ENCODE data around the gene FDXR.

The FDXR gene

DNA sequence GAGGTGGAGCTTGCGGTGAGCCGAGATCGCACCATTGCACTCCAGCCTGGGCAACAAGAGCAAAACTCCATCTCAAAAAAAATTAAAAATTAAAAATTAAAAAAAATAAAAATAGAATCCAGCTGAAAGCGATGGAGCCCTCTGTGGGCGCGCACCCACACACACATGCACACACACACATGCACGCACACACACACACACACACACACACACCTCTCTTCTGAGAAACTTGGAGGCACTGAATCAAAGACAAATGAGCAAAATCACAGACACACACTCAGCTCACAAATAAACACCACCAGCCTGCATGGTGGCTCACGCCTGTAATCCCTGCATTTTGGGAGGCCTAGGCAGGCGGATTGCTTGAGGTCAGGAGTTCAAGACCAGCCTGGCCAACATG is 30.2 kb upstream of the FDXR start:
- DNase-seq = no peak
- Histone ChIP-seq H3K27ac (no peak overlapping the region), H3K9me3 (ENCODE audit: severe bottlenecking) (no peaks in the 10 kb centered on the region), H3K4me3 (ENCODE audit: low read depth, low read length) (no peak overlapping the region), H3K36me3 (no peaks in the 10 kb centered on the region), H3K27me3 (ENCODE audit: insufficient read depth, low read depth, severe bottlenecking) (no peaks in the 10 kb centered on the region)
- TF ChIP-seq, protein P1, sequence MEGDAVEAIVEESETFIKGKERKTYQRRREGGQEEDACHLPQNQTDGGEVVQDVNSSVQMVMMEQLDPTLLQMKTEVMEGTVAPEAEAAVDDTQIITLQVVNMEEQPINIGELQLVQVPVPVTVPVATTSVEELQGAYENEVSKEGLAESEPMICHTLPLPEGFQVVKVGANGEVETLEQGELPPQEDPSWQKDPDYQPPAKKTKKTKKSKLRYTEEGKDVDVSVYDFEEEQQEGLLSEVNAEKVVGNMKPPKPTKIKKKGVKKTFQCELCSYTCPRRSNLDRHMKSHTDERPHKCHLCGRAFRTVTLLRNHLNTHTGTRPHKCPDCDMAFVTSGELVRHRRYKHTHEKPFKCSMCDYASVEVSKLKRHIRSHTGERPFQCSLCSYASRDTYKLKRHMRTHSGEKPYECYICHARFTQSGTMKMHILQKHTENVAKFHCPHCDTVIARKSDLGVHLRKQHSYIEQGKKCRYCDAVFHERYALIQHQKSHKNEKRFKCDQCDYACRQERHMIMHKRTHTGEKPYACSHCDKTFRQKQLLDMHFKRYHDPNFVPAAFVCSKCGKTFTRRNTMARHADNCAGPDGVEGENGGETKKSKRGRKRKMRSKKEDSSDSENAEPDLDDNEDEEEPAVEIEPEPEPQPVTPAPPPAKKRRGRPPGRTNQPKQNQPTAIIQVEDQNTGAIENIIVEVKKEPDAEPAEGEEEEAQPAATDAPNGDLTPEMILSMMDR (IDR thresholded peaks at IDR 0.05; ENCODE audit: low read depth, low read length) = no peak

DNA sequence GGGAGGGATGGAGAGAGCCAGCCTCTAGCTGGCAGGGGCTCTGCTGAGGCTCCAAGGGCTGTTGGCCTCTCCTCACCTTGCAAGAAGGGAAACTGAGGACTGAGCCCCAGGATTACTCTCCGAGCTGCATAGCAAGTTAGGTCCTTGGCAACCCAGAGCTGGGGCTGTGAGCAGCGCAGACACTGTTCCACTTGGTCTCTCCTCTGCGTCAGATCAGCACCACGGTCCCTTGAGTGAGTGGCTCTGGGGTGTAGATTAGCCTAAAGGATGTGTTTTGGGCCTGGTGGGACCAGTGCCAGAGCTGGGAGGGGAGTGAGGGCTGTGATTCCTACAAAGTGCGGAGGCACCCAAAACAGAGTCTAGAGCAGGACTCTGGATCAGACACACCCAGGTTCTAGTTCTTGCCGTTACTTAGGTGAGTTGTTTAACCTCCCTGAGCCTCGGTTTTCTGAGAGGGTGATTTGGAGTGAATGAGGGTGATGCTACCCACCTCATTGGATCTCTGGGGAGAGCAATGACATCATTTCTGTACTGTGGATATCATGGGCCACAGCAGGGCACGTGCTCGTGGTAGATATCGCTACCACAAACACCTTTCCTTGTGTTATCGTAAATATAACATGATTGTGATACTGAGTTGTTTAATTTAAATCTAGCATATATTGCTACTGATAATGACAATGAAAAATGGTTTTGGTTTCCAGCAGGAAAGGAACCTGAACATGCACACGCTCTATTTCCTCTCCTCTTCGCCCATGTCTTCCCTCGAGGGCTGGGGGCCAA is 28.8 kb upstream of the FDXR start:
- DNase-seq = no peak
- TF ChIP-seq, protein P1 (IDR thresholded peaks at IDR 0.05; ENCODE audit: low read depth, low read length) = no peak
- Histone ChIP-seq H3K27me3 (ENCODE audit: insufficient read depth, low read depth, severe bottlenecking) (no peaks in the 10 kb centered on the region), H3K9me3 (ENCODE audit: severe bottlenecking) (no peaks in the 10 kb centered on the region), H3K4me3 (ENCODE audit: low read depth, low read length) (no peak overlapping the region), H3K27ac (no peak overlapping the region), H3K36me3 (no peaks in the 10 kb centered on the region)

DNA sequence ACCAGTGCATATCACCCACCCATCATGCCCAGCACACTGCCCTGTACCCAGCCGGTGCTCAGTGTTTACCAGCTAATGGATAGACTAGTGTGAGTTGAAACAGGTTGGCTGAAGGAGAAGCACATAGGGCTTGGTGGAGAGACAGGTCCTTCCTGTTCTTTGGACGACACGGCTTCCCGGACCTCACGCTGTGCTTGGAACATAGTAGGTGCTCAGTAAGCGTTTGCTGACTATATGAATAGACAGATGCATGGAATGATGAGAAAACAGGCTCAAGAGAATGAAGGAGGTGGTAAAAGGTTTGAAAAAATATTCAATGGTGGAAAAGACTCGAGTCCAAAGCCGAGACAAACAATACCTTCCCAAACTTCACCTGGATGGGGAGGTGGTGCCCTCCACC is 27.4 kb upstream of the FDXR start:
- TF ChIP-seq, protein P1 (IDR thresholded peaks at IDR 0.05; ENCODE audit: low read depth, low read length) = no peak
- H3K4me3 ChIP-seq (ENCODE audit: low read depth, low read length) = no peak overlapping the region
- no peak overlapping the region for H3K27ac ChIP-seq
- H3K27me3 ChIP-seq (ENCODE audit: insufficient read depth, low read depth, severe bottlenecking) = no peaks in the 10 kb centered on the region
- H3K9me3 ChIP-seq (ENCODE audit: severe bottlenecking) = no peaks in the 10 kb centered on the region
- DNase-seq = no peak
- H3K36me3 ChIP-seq = no peaks in the 10 kb centered on the region

DNA sequence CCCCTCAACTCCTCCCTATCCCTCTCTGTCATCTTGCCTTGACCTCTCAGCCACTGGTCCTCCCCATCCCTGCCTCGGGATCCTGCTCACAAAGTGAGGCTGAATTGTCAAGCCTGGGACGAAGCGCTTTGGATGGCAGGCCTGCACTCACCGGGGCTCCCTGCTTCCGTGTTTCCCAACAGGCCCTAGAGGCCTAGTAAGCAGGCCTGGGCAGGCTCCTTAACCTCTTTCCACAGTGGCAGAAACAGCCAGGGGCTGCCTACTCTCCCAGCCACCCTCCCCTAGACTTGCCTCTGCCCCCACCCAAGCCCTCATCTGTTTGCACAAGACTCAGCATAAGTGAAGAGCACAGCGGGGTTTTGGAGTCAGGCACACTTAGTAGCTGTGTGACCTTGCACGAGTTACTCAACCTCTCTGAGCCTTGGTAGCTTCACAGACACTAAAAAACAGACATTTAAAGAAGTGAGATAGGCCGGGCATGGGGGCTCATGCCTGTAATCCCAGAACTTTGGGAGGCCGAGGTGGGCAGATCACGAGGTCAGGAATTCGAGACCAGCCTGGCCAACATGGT is 25.7 kb upstream of the FDXR start:
- Histone ChIP-seq H3K9me3 (ENCODE audit: severe bottlenecking) (no peaks in the 10 kb centered on the region), H3K27ac (no peak overlapping the region), H3K36me3 (no peaks in the 10 kb centered on the region), H3K4me3 (ENCODE audit: low read depth, low read length) (no peak overlapping the region), H3K27me3 (ENCODE audit: insufficient read depth, low read depth, severe bottlenecking) (peaks cover under 1% of the 10 kb centered on the region)
- DNase-seq = no peak
- TF ChIP-seq, protein P1 (IDR thresholded peaks at IDR 0.05; ENCODE audit: low read depth, low read length) = no peak

DNA sequence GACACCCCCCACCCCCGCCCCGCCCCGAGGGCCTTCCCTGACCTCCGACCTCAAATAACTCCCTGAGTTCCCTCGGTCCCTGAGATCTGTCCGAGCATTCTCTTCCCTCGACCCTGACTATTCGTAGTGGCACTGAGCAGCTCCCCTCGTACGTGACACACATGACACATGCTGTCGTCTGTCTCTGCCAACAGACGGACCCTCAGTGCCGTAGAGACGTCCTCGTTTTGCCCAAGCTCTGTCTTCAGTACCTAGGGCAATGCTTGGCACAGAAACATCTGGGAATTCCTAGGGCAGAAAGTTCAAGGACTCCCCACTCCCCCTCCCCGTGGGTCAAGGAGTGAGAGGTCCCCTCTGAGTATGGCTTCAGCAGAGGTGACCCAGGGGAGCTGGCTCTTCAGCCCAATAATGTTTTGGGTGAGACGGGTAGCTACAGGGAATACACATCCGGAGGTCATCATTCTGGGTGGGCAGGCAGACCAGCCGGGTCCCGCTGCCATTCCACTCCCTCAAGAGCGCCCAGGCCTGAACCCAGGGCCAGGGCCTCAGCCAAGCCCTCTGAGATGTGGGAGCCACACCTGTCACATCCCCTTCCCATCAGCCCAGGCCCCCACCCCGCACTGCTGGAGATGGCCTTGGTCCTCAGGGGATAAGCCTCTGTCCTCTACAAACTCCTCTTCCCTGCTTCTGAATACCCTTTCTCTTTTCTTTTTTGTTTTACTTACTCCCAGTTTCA is 21.3 kb upstream of the FDXR start:
- no peak overlapping the region for H3K27ac ChIP-seq
- H3K27me3 ChIP-seq (ENCODE audit: insufficient read depth, low read depth, severe bottlenecking) = peaks cover 6% of the 10 kb centered on the region
- no peaks in the 10 kb centered on the region for H3K9me3 ChIP-seq (ENCODE audit: severe bottlenecking)
- no peak overlapping the region for H3K4me3 ChIP-seq (ENCODE audit: low read depth, low read length)
- no peaks in the 10 kb centered on the region for H3K36me3 ChIP-seq
- no peak for DNase-seq
- TF ChIP-seq, protein P1 (IDR thresholded peaks at IDR 0.05; ENCODE audit: low read depth, low read length) = no peak

Data from WERI-Rb-1 (cell line).